NOMO-1 (cell line): ENCODE measurements around the gene SLC16A10.
"Not testable (repeated sequence)": the region's sequence is repeated elsewhere in the genome, so short reads cannot be mapped to it uniquely, and the experiment has no call there.

Experiments used
- DNase-seq, 2 experiments: peaks; one replicate each; lab custom pipeline; 2025; ENCODE audit not compliant: unreplicated experiment in 2 of 2; lab: John Stamatoyannopoulos, UW

SLC16A10 gene

GRCh38 chr6:111254779-111255166, 167.5 kb downstream of the SLC16A10 start:
- no peak for DNase-seq

- not testable (repeated sequence) for DNase-seq
These were observed 168.5 kb downstream of the SLC16A10 start for GRCh38 chr6:111255838-111256237.

GRCh38 chr6:111256646-111257045, 169.3 kb downstream of the SLC16A10 start:
- DNase-seq, result no peak

- no peak for DNase-seq
These were observed 170.7 kb downstream of the SLC16A10 start for GRCh38 chr6:111258010-111258409.

GRCh38 chr6:111258615-111259088, 171.3 kb downstream of the SLC16A10 start:
- no peak for DNase-seq

- peak; percentile 96 to 98 for DNase-seq
These were observed 172.0 kb downstream of the SLC16A10 start for GRCh38 chr6:111259089-111259831.

- DNase-seq, result no peak
These were observed 173.4 kb downstream of the SLC16A10 start for GRCh38 chr6:111260570-111261298.

- peak in 1 of 2 experiments; percentile 27 for DNase-seq
These were observed 176.5 kb downstream of the SLC16A10 start for GRCh38 chr6:111263837-111264236.

GRCh38 chr6:111265842-111266241, 178.5 kb downstream of the SLC16A10 start:
- DNase-seq, result no peak

GRCh38 chr6:111266276-111266675, 179.0 kb downstream of the SLC16A10 start:
- DNase-seq, result no peak

GRCh38 chr6:111267764-111268333, 180.5 kb downstream of the SLC16A10 start:
- DNase-seq, result peak in 1 of 2 experiments; percentile 6

- DNase-seq, result no peak
These were observed 182.2 kb downstream of the SLC16A10 start for GRCh38 chr6:111269401-111269970.

GRCh38 chr6:111270121-111270520, 182.8 kb downstream of the SLC16A10 start:
- DNase-seq, result no peak

- no peak for DNase-seq
These were observed 187.4 kb downstream of the SLC16A10 start for GRCh38 chr6:111274593-111275217.

GRCh38 chr6:111276335-111276734, 189.0 kb downstream of the SLC16A10 start:
- DNase-seq, result no peak

- DNase-seq, result no peak
These were observed 189.4 kb downstream of the SLC16A10 start for GRCh38 chr6:111276736-111277135.

- DNase-seq, result no peak
These were observed 190.5 kb downstream of the SLC16A10 start for GRCh38 chr6:111277819-111278218.

- DNase-seq, result no peak
These were observed 191.4 kb downstream of the SLC16A10 start for GRCh38 chr6:111278731-111279130.

GRCh38 chr6:111280445-111280955, 193.2 kb downstream of the SLC16A10 start:
- DNase-seq, result no peak
